Measurements from ENCODE around the gene NACC1.
"Not testable (repeated sequence)": the region's sequence is repeated elsewhere in the genome, so short reads cannot be mapped to it uniquely, and the experiment has no call there.

Gene NACC1

DNA sequence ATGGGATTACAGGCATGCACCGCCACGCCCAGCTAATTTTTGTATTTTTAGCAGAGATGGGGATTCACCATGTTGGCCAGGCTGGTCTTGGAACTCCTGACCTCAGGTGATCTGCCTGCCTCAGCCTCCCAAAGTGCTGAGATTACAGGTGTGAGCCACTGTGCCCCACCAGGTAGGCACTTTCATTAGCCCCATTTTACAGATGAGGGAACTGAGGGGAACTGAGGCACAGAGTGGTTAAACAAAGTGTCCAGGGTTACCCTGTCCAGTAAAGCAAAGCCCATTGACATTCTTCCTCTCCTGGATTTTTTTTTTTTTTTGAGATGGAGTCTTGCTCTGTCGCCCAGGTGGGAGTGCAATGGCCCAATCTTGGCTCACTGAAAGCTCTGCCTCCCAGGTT lies 48.1 kb downstream of the NACC1 start:
- DNase-seq = not testable (repeated sequence)

DNA sequence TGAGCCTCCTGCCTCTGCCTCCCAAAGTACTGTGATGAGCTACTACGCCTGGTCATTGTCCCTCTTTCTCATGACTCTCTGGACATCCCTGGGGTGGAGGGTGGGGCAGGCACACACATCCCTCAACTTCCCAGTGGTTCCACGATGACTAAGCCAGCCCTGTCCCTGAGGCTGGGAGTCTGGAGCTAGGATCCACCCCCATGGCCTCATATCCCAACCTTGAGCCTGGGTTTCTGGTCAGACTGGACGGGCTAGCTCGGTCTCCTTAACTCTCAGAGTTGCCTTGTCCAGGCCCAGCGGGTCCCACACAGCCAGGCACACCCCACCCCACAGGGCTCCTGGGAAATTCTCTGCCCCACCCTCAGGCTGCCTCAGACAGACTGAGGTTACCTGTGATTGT lies 51.7 kb downstream of the NACC1 start:
- no peak for DNase-seq

DNA sequence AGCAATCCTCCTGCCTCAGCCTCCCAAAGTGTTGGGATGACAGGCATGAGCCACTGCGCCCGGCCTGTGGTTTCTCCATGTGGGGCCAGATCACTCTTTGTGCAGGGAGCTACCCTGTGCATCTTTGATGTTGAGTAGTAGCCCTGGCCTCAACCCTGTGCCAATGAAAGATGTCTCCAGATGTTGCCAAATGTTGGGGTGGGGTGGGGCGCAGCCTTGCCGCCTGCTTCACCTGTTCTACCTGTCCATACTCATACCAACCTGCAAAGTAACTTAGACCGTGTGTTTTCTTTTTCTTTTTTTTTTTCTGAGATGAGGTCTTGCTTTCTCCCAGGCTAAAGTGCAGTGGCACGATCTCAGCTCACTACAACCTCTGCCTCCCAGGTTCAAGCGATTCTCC lies 53.1 kb downstream of the NACC1 start:
- DNase-seq = no peak

DNA sequence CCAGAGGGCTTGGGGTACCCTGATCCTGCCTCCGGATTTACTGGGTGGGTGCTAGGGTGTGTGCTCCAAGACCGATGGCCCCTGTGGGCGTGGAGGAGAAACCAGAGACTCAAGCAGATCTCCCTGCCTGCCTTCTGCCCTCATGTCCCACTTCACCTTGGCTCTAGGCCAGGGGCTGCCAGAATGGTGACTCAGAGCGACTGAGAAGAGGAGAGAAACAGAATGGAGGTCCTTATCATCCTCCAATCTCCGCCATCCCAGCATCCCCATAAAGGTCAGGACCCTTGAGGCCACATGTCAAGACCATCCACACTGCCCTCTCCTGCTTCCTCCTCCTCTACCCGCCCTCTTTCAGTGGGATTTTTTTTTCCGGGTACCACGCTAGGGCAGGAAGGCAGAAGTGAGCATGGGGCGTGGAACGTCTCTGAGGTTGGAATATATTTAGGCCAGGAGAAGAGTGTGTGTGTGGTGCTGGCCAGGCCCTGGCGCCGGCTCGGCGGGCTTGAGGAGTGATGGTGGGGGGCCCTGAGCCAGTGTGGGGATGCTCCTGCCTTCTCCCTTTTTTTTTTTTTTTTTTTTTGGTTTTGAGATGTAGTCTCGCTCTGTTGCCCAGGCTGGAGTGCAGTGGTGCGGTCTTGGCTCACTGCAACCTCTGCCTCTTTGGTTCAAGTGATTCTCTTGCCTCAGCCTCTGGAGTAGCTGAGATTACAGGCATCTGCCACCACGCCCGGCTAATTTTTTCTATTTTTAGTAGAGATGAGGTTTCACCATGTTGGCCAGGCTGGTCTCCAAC lies 54.5 kb downstream of the NACC1 start:
- no peak for DNase-seq

DNA sequence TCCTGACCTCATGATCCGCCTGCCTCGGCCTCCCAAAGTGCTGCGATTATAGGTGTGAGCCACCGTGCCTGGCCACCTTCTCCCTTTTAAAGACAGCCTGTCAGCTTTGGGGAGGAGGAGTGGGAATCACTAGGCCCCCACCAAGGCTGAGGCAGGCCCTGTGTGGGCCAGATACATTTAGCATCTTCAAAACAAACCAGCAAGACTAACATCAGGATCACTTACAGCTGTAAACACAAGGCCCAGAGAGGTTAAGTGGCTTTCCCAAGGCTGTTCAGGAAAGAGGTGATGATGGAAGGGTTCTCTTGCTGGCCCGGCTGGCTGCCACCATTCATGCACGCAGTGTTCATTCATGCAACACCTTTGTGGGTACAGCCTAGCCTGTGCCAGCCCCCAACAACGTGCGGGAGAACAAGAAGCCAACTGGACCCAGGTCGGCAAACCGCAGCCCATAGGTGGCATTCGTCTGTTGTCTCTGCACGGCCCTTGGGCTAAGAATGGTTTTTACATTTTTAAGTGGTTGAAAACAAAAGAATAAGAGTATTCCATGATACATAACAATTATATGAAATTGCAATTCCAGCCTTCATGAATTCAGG lies 55.2 kb downstream of the NACC1 start:
- no peak for DNase-seq

DNA sequence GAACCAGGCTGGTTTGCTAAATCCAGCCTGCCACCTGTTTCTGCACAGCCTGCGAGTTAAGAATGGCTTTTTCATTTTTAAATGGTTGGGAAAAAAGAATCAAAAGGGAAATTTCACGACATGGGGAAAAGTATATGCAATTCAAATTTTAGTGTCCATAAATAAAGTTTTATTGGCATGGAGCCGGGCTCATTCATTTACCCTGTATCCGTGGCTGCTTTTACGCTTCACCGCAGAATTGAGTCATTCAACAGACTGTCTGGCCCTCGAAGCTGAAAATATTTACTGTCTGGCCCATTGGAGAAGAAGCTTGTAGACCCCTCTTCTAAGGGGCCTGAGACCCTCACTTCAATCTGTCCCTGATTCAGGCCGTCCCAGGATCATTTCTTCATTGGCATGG lies 58.3 kb downstream of the NACC1 start:
- DNase-seq = no peak

DNA sequence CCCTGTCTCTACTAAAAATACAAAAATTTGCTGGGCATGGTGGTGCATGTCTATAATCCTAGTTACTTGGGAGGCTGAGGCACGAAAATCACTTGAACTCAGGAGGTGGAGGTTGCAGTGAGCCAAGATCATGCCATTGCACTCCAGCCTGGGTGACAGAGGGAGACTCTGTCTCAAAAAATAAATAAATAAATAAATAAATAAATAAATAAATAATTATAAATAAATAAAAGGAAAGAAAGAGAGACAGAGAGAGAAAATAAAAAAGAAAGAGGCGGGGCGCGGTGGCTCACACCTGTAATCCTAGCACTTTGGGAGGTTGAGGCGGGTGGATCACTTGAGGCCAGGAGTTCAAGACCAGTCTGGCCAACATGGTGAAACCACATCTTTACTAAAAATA lies 59.5 kb downstream of the NACC1 start:
- DNase-seq = not testable (repeated sequence)

DNA sequence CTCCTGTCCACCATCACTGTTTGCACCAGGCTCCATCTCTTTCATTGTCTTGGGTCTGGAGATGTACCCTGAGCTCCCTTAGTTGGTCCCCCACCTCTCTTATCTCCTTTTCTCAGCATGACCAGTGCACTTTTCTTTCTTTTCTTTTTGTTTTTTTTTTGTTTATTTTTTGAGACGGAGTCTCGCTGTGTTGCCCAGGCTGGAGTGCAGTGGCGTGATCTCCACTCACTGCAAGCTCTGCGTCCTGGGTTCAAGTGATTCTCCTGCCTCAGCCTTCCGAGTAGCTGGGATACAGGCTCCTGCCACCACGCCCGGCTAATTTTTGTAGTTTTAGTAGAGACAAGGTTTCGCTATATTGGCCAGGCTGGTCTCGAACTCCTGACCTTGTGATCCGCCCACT lies 60.2 kb downstream of the NACC1 start:
- DNase-seq = not testable (repeated sequence)

DNA sequence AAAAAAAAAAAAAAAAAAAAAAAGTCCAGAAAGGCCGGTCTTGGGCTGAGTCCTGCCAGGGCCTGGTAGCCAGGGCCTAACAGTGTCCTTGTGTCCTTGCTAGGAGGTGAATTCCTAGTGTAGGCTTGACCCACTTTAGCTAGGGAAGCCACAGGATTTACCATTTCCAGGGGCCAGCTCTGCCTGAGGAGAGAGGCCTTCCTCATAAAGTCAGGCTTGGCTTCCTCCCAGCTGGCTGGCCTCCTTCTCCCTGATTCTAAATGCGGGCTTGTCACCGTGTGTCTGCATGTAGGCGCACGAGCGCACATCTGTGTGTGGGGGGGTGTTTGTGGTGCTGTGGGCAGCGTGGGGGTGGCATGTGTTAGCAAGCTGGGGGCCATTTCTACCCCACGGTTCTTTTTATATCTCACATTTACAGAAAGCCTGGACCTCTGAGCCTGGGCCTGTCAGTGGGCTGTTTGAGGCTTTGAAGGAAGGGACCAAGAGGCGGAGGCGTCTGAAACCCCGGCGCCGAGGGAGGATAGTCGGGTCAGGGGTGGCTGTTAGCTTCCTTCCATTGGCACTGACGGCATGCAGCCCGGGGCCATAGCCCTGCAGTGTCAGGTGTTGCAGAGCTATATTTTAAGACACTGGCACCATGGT lies 63.8 kb downstream of the NACC1 start:
- DNase-seq = no peak

DNA sequence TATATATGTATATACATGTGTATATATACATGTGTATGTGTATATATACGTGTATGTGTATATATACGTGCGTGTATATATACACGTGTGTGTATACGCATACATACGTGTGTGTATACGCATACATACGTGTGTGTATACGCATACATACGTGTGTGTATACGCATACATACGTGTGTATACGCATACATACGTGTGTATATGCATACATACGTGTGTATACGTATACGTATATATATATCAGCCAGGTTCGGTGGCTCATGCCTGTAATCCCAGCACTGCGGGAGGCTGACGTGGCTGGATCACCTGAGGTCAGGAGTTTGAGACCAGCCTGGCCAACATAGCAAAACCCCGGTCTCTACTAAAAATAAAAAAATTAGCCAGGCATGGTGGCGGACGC lies 66.9 kb downstream of the NACC1 start:
- not testable (repeated sequence) for DNase-seq

DNA sequence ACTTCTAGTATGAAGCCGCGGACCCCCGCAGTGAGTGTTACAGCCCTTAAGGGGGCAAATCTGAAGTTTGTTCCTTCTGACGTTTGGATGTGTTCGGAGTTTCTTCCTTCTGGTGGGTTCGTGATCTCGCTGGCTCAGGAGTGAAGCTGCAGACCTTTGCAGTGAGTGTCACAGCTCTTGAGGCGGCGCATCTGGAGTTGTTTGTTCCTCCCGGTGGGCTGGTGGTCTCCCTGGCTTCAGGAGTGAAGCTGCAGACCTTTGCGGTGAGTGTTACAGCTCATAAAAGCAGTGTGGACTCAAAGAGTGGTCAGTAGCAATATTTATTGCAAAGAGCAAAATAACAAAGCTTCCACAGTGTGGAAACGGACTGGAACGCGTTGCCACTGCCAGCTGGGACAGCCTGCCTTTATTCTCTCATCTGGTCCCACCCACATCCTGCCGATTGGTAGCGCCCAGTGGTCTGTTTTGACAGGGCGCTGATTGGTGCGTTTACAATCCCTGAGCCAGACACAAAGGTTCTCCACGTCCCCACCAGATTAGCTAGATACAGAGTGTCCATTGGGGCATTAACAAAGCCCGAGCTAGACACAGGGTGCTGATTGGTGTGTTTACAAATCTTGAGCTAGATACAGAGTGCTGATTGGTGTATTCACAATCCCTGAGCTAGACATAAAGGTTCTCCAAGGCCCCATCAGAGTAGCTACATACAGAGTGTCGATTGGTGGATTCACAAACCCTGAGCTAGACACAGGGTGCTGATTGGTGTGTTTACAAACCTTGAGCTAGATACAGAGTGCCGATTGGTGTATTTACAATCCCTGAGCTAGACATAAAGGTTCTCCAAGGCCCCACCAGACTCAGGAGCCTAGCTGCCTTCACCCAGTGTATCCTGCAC lies 67.9 kb downstream of the NACC1 start:
- DNase-seq = not testable (repeated sequence)

DNA sequence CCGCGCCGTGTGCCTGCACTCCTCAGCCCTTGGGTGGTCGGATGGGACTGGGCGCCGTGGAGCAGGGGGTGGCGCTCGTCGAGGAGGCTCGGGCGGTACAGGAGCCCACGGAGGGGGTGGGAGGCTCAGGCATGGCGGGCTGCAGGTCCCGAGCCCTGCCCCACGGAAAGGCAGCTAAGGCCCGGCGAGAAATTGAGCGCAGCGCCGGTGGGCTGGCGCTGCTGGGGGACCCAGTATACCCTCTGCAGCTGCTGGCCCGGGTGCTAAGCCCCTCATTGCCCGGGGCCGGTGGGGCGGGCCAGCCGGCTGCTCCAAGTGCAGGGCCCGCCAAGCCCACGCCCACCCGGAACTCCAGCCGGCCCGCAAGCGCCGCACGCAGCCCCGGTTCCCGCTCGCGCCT lies 68.6 kb downstream of the NACC1 start:
- DNase-seq = not testable (repeated sequence)

DNA sequence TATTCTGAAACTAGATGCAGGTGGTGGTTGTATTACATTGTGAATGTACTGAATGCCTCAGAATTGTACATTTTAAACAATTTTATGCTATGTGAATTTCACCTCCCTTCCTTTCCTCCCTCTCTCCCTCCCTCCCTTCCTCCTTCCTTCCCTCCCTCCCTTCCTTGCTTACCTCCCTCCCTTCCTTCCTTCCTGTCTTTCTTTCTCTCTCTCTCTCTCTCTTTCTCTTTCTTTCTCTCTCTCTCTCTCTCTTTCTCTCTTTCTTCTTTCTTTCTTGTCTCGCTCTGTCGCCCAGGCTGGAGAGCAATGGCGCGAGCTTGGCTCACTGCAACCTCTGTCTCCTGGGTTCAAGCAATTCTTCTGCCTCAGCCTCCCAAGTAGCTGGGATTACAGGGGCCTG lies 69.4 kb downstream of the NACC1 start:
- DNase-seq = no peak

DNA sequence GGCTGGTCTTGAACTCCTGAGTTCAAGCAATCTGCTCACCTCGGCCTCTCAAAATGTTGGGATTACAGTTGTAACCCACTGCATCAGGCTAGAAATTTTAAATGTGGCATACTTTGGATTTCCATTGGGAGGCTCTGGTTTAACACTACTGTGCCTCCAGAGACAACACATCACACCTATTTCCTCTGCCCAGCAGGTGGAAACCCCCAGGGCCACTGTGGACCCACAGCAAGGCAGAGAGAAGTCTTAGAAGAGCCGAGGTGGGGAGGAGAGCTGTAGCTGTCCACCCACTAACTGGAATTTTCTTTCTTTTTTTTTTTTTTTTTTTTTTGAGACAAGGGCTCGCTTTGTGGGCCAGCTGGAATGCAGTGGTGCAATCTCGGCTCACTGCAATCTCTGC lies 71.5 kb downstream of the NACC1 start:
- DNase-seq = no peak

Data from NCI-H774 (cell line).